HG03064 (cell line): Measurements from ENCODE around the gene SUSD4.
"Not testable (repeated sequence)": the region's sequence is repeated elsewhere in the genome, so short reads cannot be mapped to it uniquely, and the experiment has no call there.

Experiments
- ATAC-seq: cut with Tn5 transposase; IDR thresholded peaks from one replicate; pipeline ENCODE4 v1.9.1; 2021; ENCODE audit warnings: low read depth; ENCODE audit not compliant: unreplicated experiment

The SUSD4 gene

DNA sequence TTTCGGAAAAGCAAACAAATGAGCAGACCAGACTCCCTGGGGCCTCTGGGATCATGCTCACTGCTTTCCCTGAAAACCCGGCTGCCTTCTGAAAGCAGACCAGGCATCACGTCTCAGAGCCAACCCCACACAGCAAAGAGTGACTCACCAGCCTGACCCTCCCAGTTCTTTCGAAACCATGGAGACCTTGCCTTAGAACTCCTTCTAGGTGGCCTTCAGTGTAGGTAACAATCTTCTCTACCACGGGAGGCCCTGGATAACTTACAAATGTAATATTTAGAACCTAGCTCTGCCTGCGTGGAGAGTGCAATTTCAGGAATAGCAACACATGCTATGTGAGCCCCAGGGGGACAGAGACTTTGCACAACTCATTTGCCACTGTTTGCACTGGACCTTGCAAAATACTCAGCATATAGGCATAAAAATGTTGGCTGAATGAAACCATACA is 105.2 kb downstream of the SUSD4 start:
- ATAC-seq: no peak

- no peak for ATAC-seq
These were observed 106.0 kb downstream of the SUSD4 start for GRCh38 chr1:223257856-223258550.

- ATAC-seq: no peak
These were observed 107.9 kb downstream of the SUSD4 start for GRCh38 chr1:223256034-223256433.

DNA sequence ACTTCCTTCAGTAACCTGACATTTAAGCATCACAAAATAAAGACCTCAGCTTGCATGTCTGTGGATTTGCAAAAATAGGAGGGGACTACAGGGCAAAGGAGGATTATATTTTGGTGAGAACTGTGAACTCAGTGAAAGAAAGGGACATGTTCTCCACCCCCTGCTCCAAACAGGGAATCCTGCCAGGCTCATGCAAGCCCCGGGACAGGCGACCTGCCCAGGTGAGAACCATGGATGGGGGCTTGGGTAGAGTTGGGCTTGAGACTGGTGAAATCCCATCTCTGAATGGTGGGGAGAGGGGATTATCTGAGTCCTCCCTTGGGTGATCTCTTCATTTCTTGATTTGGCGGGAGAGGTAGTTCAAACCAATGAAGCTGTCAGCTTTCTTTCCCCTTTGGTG is 110.1 kb downstream of the SUSD4 start:
- no peak for ATAC-seq

DNA sequence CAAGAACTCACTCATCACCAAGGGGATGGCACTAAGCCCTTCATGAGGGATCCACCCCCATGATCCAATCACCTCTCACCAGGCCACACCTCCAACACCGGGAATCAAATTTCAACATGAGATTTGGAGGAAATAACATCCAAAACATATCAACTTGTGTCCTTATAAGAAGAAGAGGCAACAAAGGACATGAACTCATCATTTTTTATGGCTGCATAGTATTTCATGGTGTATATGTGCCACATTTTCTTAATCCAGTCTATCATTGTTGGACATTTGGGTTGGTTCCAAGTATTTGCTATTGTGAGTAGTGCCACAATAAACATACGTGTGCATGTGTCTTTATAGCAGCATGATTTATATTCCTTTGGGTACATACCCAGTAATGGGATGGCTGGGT is 112.6 kb downstream of the SUSD4 start:
- not testable (repeated sequence) for ATAC-seq

DNA sequence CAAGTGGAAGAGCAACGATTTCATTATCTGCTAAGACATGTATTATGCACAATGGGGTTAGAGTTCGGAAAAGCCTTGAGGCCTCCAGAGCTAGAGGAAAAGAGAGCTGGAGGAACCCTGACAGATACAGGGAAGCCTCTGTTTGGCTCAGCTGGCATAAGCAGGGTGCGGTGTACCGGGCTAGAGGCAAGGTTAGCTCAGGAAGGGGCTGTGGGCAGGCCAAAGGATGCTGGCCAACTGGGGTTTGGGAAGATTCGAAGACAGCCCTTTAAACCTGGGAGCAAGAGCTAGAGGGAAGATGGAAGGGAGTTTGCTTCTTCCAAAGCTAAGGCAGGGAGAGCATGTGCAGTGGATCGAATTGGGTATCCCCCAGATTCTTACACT is 113.4 kb downstream of the SUSD4 start:
- ATAC-seq: no peak

- no peak for ATAC-seq
These were observed 113.9 kb downstream of the SUSD4 start for GRCh38 chr1:223249854-223250631.

DNA sequence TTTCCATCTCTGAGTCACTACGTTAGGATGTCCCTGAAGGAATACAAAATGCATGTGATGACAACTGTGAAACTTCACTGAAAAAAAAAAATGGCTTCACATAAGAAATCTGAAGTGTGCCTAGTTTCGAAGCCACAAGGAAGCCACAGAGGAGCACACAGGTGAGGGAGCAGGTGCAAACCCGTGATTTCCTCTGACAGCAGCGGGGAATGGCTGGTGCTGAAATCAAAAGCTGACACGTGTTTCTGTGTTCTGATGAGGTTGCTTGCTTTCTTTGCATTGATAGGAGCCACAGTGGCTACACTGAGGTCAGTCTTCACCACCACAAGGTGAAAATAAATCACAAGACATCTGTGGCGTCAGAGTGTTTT is 115.2 kb downstream of the SUSD4 start:
- no peak for ATAC-seq

GRCh38 chr1:223248001-223248769 is 115.8 kb downstream of the SUSD4 start:
- ATAC-seq: no peak

GRCh38 chr1:223246476-223247112 is 117.4 kb downstream of the SUSD4 start:
- ATAC-seq: no peak

GRCh38 chr1:223245983-223246382 is 118.0 kb downstream of the SUSD4 start:
- ATAC-seq: no peak

GRCh38 chr1:223245411-223245810 is 118.6 kb downstream of the SUSD4 start:
- ATAC-seq: no peak

- no peak for ATAC-seq
These were observed 119.4 kb downstream of the SUSD4 start for GRCh38 chr1:223244366-223245103.

- no peak for ATAC-seq
These were observed 120.4 kb downstream of the SUSD4 start for GRCh38 chr1:223243441-223244050.

DNA sequence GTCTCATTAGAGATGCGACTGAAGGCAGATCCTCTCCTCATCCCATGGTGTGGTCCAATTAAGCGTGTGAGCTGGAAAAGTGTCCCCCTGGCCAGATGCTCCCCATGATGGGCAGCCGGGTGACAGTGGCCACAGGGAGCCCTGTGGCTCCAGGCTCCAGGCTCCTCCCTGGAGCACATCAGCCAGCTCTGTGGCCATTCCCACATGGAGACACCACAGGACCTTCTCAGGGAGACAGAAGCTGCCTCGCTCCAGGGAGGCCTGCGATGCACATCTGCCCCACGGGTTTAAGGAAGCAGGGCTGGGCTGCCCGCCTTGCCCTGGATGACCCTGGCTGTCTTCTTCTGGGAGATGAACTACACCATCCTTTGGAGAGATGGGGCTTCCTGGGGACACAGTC is 121.0 kb downstream of the SUSD4 start:
- no peak for ATAC-seq

GRCh38 chr1:223242382-223242955 is 121.5 kb downstream of the SUSD4 start:
- no peak for ATAC-seq

DNA sequence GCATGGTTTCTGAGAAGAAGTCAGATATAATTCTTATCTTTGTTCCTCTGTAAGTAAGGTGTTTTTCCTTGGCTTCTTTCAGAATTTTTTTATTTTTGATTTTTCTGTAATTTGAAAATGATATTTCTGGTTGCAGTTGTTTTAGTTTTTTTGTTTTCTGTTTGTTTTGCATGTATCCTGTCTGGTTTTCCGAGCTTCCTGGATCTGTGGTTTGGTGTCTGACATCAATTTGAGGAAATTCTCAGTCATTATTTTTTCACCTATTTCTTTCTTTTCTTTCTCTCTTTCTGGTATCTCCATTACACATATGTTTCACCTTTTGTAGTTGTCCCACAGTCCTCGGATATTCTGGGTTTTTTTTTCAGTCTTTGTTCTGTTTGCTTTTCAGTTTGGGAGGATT is 123.9 kb downstream of the SUSD4 start:
- ATAC-seq: no peak

DNA sequence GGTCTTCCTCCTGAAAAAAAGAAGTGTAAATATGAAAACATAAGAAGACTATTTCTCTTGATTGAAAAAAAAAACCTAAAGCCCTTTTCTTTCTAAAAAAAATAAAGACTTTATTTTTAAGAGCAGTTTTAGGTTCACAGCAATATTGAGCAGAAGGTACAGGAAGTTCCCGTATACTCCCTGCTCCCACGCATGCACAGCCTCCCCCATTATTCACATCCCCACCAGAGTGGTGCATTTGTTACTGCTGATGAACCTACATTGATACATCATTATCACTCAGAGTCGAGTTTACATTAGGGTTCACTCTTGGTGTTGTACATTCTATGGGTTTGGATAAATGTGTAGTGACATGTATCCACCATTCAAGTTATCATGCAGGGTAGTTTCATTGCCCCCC is 128.9 kb downstream of the SUSD4 start:
- no peak for ATAC-seq

- no peak for ATAC-seq
These were observed 129.4 kb downstream of the SUSD4 start for GRCh38 chr1:223234534-223234933.

DNA sequence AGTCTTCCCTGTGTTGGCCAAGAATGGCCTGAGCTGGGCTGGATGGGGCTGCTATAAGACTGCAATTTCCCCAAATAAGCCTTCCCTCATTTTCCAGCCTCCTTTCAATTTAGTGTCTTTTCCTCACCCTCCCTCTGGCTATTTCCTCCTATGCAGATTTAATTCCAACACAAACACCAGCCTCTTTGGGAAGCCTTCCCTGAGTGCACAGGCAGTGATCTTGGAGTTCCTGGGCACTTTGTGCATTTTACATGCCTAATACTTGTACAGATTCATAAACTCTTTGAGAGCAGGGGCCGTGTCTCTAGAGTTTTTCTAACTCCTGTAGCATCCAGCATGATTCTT is 129.8 kb downstream of the SUSD4 start:
- ATAC-seq: no peak
